OCI-LY3 (cell line): ENCODE results near the gene VRK3.

ENCODE experiments used
- H2AFZ ChIP-seq: fragments of 200-600, 300-600 bp; shearing (Covaris generic); 2 replicates; pipeline ENCODE4 v1.6.0; 2014; ENCODE audit warnings: antibody characterized with exemption, low read depth, low read length
- H3K27ac ChIP-seq: fragments of 200-600, 300-600 bp; sonication (generic); 2 replicates; pipeline ENCODE4 v1.5.1; 2014; ENCODE audit warnings: mild to moderate bottlenecking, low read length, moderate library complexity, mixed read lengths
- H3K27me3 ChIP-seq: fragments of 200-600, 300-600 bp; sonication (generic); 2 replicates; pipeline ENCODE4 v1.6.1; 2014; ENCODE audit warnings: low read depth, low read length, mixed read lengths
- H3K36me3 ChIP-seq: fragments of 200-600, 300-600 bp; sonication (generic); replicated peaks from 2 replicates; pipeline ENCODE3; 2014; ENCODE audit warnings: low read depth, low read length, mixed read lengths
- H3K4me1 ChIP-seq: fragments of 300-600, 200-600 bp; sonication (generic); 2 replicates; pipeline ENCODE4 v1.6.1; 2014; ENCODE audit warnings: low read length, mixed read lengths
- H3K4me2 ChIP-seq: fragments of 200-600, 300-600 bp; sonication (generic); 2 replicates; pipeline ENCODE4 v1.6.1; 2014; ENCODE audit warnings: low read length, mixed read lengths
- H3K4me3 ChIP-seq: fragments of 300-600, 200-600 bp; sonication (generic); 2 replicates; pipeline ENCODE4 v1.5.1; 2014; ENCODE audit warnings: antibody characterized with exemption, mild to moderate bottlenecking, low read length, moderate library complexity
- H3K79me2 ChIP-seq: fragments of 300-600, 200-600 bp; shearing (Covaris generic); 2 replicates; pipeline ENCODE4 v1.6.1; 2014; ENCODE audit warnings: mild to moderate bottlenecking, low read length, mixed read lengths
- H3K9ac ChIP-seq: fragments of 300-600, 200-600 bp; shearing (Covaris generic); 2 replicates; pipeline ENCODE4 v1.6.0; 2014; ENCODE audit warnings: mild to moderate bottlenecking, low read length, moderate library complexity
- H3K9me3 ChIP-seq: fragments of 200-600, 300-600 bp; shearing (Covaris generic); 2 replicates; pipeline ENCODE4 v1.6.1; 2014; ENCODE audit warnings: low read length, mixed read lengths; ENCODE audit not compliant: insufficient read depth
- H4K20me1 ChIP-seq: fragments of 200-600, 300-600 bp; sonication (generic); 2 replicates; pipeline ENCODE4 v1.6.1; 2016; ENCODE audit warnings: low read length, mixed read lengths; ENCODE audit not compliant: insufficient read depth
- CTCF ChIP-seq: fragments of 200-600, 300-600 bp; sonication (generic); IDR thresholded peaks from 2 replicates; pipeline ENCODE4 v1.5.1; 2014; ENCODE audit warnings: antibody characterized with exemption, low read length, low read depth
- EZH2phosphoT487 ChIP-seq: fragments of 200-600 bp; shearing (Covaris generic); IDR thresholded peaks from 2 replicates; pipeline ENCODE4 v1.6.1; 2018; ENCODE audit warnings: antibody characterized with exemption, mixed run types, low read depth

Gene VRK3

GRCh38 chr19:49956115-49956495 is 69.1 kb downstream of the VRK3 start:
- no peaks in the 10 kb centered on the region for H3K79me2 ChIP-seq
- peaks cover 3% of the 10 kb centered on the region; the same call in 1 of the 2 replicates for H4K20me1 ChIP-seq
- no peaks in the 10 kb centered on the region for H3K9me3 ChIP-seq
- no peak overlapping the region for H3K9ac ChIP-seq
- H3K4me1 ChIP-seq: peaks cover 29% of the 10 kb centered on the region
- no peak overlapping the region for H3K4me2 ChIP-seq
- TF ChIP-seq CTCF (no peak), EZH2phosphoT487 (no peak)
- H3K4me3 ChIP-seq: no peak overlapping the region
- no peak overlapping the region for H2AFZ ChIP-seq
- H3K36me3 ChIP-seq: no peaks in the 10 kb centered on the region
- peaks cover 56% of the 10 kb centered on the region for H3K27me3 ChIP-seq
- no peak overlapping the region for H3K27ac ChIP-seq

- Histone ChIP-seq H2AFZ (no peak overlapping the region), H3K79me2 (no peaks in the 10 kb centered on the region), H3K4me1 (peaks cover 40% of the 10 kb centered on the region), H3K9ac (no peak overlapping the region), H3K4me3 (no peak overlapping the region), H3K9me3 (no peaks in the 10 kb centered on the region), H3K27me3 (peaks cover 67% of the 10 kb centered on the region), H3K36me3 (no peaks in the 10 kb centered on the region), H3K4me2 (no peak overlapping the region), H4K20me1 (peaks cover 3% of the 10 kb centered on the region; the same call in 1 of the 2 replicates), H3K27ac (no peak overlapping the region)
- no peak for TF ChIP-seq EZH2phosphoT487
- no peak for TF ChIP-seq CTCF
These were observed 70.2 kb downstream of the VRK3 start for GRCh38 chr19:49954933-49955332.

GRCh38 chr19:49954092-49954829 is 70.9 kb downstream of the VRK3 start:
- H3K4me2 ChIP-seq: peak overlapping the region; percentile 37
- no peaks in the 10 kb centered on the region for H3K36me3 ChIP-seq
- H3K4me3 ChIP-seq: peak overlapping the region; percentile 37
- no peak for TF ChIP-seq CTCF
- TF ChIP-seq EZH2phosphoT487: 0 out of 2 replicates have a peak, but pooled peaks have one; percentile 5
- H2AFZ ChIP-seq: no peak overlapping the region
- H3K9me3 ChIP-seq: no peaks in the 10 kb centered on the region
- peaks cover 42% of the 10 kb centered on the region for H3K4me1 ChIP-seq
- peaks cover 3% of the 10 kb centered on the region; the same call in 1 of the 2 replicates for H4K20me1 ChIP-seq
- H3K27me3 ChIP-seq: peaks cover 74% of the 10 kb centered on the region
- no peaks in the 10 kb centered on the region for H3K79me2 ChIP-seq
- H3K9ac ChIP-seq: no peak overlapping the region
- no peak overlapping the region for H3K27ac ChIP-seq

- no peaks in the 10 kb centered on the region for H3K79me2 ChIP-seq
- TF ChIP-seq EZH2phosphoT487: peak; percentile 81
- no peak for TF ChIP-seq CTCF
- H3K4me2 ChIP-seq: peak overlapping the region; percentile 37
- H2AFZ ChIP-seq: no peak overlapping the region
- no peaks in the 10 kb centered on the region for H3K36me3 ChIP-seq
- no peak overlapping the region for H3K9ac ChIP-seq
- H4K20me1 ChIP-seq: peaks cover 3% of the 10 kb centered on the region; the same call in 1 of the 2 replicates
- peaks cover 76% of the 10 kb centered on the region for H3K27me3 ChIP-seq
- peaks cover 42% of the 10 kb centered on the region for H3K4me1 ChIP-seq
- H3K27ac ChIP-seq: no peak overlapping the region
- H3K4me3 ChIP-seq: peak overlapping the region; percentile 21
- H3K9me3 ChIP-seq: no peaks in the 10 kb centered on the region
These were observed 71.8 kb downstream of the VRK3 start for GRCh38 chr19:49953416-49953815.
